Activated CD4-positive, alpha-beta T cell treated with anti-CD3 and anti-CD28 coated beads for 48 hours (primary cell): ENCODE data around the gene NOX5.
"Not testable (repeated sequence)": the region's sequence is repeated elsewhere in the genome, so short reads cannot be mapped to it uniquely, and the experiment has no call there.

ENCODE experiments used
- DNase-seq: peaks from one replicate; pipeline ENCODE4 v3.0.0-alpha.2; 2020

The NOX5 gene

DNA sequence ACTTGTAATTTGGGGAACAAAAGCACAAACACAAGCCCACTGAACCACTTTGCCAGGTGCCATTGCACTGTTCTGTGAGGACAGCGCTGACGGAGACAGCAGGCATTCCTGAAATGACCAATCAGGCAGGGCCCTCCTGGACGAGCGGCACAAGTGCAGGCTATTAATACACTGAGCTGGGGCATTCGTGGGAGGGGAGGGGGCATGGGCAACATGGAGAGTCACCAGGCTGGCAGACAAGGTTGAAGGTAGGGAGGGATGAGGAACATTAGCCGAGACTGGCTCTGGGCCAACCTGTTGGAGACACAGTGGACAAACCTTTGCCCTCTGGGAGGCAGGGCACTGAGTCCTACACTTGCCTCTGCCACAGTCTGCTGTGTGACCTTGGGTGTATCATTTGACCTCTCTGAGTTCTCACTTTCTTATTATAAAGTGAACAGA is 45.6 kb downstream of the NOX5 start:
- no peak for DNase-seq

DNA sequence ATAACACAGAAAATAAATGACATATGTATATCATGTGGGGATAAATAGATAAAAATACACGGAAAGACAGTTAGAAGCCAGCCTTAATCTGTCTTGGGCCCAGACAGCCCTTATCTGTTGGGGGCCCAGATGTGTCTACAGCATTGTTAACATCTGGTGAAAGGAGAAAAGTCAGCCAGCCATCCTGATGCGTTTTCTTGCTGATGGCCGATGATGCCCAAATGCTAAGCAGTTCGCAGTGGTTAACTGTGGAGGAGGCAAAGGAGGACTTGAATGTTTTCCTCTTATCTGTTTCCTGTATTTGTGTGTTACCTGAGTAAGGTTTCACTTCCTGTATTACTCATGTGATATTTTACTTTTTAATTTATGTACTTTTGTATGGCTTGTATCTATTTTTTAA is 46.2 kb downstream of the NOX5 start:
- peak; percentile 31 for DNase-seq

GRCh38 chr15:69061414-69061842 is 46.9 kb downstream of the NOX5 start:
- DNase-seq: no peak

DNA sequence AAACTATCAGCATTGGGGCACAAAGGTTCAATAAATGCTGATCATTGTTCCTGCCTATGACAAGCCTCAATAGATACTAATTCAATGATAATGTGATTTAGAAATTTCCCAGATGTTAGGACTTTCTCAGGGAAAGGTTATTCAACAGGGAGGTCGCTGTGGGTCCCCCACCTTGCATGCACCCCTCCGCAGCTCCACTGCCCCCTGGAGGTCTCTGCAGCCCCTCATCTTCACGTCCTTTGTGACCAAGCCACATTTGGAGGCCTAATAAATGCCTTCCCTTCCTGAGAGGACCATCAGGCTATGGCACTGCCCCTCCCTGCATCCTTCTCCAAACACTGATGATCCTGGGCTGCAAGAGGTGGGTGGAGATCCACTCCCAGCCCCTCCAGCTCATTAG is 50.2 kb downstream of the NOX5 start:
- no peak for DNase-seq

- DNase-seq: no peak
Observed at GRCh38 chr15:69066007-69066995, 51.8 kb downstream of the NOX5 start.

- no peak for DNase-seq
Observed at GRCh38 chr15:69067296-69067695, 52.8 kb downstream of the NOX5 start.

DNA sequence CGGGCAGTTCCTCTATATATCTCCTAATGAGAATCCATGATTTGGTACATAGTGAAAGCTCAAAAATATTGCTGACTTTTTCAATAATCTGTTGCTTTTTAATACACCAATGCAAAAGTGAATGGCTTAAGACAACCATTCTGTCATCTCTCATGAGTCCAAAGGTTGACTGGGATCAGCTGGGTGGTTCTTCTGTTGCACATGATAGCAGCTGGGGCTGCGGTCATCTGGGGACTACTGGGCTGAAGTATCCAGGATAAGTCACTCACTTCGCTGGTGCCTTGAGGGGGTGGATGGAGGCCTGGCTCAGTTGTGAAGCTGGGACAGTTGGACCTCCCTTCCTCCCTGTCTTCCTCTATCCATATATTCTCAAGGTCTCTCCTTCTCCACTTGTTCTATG is 53.7 kb downstream of the NOX5 start:
- DNase-seq: no peak

- not testable (repeated sequence) for DNase-seq
Observed at GRCh38 chr15:69069290-69069689, 54.8 kb downstream of the NOX5 start.

DNA sequence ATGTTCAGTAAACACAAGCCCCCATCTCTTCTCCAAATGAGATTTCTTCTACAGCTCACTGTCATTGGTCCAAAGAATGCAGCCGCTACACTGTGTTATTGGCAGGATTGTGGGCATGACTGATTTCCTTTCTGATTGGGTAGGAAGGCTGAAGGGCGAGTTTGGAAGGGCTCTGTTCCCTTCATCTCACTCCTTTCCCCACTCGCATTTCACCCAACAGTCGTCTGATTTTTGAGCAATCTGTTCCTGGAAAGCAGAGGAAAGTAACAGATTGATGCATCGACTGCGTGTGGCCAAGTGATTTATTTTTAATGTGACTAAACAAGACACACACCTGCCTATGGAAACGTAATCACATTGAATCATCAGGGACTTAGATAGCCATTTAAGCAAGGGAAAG is 55.5 kb downstream of the NOX5 start:
- DNase-seq: no peak

DNA sequence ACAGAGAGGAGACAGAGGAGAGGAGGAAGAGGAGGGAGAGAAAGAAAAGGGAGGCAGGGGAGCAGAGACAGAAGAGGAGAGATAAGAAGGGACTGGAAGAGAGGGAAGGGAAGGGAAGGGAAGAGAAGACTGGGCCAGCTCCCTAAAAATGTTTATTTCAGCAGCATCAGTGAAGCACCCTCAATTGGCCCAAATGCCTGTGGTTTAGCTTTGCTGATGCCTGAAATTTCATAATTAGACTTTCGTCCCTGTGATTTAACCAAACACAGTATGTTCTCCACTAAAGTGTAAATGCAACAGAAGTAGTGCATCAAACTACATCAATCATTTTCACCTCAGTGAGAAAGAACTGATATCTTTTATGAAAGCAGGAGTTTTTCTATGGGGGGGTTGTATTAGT is 55.9 kb downstream of the NOX5 start:
- no peak for DNase-seq

DNA sequence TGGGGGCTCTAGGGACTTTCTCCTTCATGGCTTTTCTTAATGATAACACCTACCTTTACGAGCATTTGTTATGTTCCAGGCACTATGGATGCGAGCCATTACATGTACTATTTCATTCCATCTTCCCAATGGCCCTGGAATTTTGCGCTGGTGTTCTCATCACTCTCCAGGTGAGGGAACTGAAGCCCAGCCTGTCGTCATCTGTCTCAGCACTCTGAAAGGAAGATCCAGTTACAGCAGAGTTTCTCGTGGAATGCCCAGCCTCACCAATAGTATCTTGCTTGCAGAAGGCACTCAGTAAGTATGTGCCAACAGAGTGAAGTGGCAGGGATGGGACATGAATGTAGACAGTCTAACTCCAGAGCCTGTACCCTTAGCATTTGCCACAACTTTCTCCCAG is 56.8 kb downstream of the NOX5 start:
- no peak for DNase-seq

- no peak for DNase-seq
Observed at GRCh38 chr15:69072906-69073305, 58.4 kb downstream of the NOX5 start.

- no peak for DNase-seq
Observed at GRCh38 chr15:69074001-69074842, 59.7 kb downstream of the NOX5 start.

- DNase-seq: no peak
Observed at GRCh38 chr15:69074843-69075224, 60.3 kb downstream of the NOX5 start.

DNA sequence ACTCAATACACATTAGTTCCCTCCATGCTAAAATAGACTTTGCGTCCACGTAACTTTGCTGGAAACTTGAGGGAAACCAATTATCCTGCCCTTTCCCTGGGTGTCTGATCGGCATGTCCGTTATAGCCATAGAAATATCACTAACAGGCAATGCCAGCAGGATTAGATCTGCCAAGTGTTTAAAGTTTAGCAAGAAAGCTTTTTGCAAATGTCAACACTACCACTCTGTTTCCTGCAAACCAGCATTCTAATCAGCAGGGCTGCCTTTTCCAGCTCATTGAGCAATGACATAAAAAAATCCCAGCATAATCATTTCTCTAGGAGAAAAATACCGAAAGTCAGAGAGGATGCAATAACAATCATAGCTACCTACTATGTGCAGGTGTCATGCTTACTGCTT is 60.9 kb downstream of the NOX5 start:
- no peak for DNase-seq

- DNase-seq: no peak
Observed at GRCh38 chr15:69076756-69077155, 62.3 kb downstream of the NOX5 start.

- no peak for DNase-seq
Observed at GRCh38 chr15:69078638-69079037, 64.1 kb downstream of the NOX5 start.

DNA sequence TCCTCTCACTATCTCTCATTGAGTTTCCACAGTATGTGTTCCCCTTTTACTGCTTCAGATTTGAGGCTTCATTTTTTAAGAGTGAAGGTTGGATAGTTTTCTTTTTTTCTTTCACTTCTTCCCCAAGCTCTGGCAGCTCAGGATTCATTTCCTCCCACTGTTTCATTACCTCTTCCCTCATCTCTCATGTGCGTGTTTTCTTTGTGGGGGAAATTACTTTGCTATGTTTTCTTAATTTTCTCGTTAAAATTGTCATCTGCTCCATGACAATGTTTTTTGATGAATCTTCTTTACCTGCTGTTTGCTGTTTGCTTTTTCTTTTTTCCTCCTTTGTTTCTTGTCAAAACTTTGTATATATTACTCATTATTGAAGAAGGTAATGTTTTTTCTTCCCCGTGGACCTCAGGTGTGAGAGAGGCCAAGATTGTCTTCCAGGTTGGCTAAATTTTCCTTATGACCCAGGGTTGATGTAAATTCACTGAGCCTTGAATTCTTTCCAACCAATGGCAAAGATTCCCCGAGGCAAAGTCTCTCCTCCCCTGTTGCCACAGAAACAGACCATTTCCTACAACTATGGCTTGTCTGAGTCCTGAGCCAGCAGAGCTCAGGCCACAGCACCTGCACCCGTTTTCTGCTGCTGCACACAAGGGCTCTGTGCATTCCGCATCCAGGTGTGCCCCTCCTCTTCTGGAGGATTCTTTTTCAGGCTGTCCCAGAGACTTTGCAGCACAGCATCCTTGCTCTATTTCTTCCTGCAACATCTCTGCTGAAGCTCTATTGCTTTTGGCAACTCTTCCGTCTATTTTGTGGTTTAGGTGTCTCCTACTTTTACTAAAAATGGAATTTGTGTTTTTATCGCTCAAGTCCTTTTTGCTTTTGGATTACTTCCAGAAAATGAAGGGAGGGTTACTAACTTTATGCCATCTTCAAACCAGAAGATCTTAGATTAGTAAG is 66.1 kb downstream of the NOX5 start:
- no peak for DNase-seq

DNA sequence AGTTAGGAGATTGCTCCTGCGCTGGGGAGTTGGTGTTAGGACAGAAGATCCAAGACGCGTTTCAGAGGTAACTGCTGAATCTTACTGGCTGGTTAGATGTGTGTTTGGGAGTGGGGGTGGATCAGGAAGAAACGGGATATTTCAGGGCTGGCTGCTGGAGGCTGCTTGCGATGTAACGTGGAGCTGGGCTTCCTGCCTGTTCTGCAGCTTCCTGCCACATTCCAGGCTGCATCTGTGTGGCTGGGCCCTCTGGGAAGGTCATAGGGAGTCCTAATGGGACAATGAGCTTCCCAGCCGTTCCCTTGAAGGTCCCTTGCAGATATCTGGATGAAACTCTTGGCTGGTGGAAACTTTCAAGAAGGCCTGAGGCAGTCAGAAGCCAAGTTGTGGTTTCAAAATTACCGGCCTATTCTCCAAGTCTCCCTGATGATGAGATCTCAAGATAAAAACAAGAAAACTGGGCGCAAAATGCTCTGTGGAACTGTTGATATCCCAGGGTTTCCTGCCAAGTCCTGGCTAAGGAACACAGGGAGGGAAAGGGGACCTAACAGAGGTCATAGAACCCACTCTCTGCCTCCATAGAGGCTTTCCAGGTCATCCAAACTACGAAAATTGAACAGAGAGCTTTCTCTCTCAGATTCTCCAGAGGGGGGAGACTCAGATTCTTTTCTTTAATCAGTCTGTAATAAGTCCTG is 67.0 kb downstream of the NOX5 start:
- DNase-seq: no peak

DNA sequence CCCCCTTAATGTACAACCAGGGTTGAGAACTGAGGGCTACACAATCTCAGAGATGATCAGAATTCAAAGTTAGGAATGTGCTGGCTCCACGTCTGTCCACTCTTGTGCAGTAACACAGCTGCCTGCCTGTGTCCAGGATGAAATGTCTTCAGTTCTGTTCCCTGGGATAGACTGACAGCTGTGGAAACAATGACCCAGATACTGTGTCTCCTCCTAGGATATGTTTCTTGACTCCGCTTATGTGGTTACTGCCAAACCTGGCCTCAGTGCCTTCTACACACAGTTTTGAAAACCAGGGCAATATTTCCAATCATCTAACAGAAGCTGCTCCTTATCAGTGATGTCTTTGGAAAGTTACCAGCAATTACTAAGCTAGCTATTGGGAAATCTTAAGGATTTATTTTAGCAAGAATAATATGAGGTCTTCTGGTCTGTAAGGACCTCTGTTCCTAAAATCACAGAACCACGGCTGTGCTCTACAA is 67.6 kb downstream of the NOX5 start:
- no peak for DNase-seq

- DNase-seq: no peak
Observed at GRCh38 chr15:69082554-69082953, 68.1 kb downstream of the NOX5 start.
